NOMO-1 treated with dmso at 0.1 percent for 144 hours (cell line): ENCODE measurements around the gene CD9.
"Not testable (repeated sequence)": the region's sequence is repeated elsewhere in the genome, so short reads cannot be mapped to it uniquely, and the experiment has no call there.

Source experiments
- DNase-seq: peaks from one replicate; lab custom pipeline; 2025; ENCODE audit not compliant: unreplicated experiment; lab: John Stamatoyannopoulos, UW

CD9 gene

DNA sequence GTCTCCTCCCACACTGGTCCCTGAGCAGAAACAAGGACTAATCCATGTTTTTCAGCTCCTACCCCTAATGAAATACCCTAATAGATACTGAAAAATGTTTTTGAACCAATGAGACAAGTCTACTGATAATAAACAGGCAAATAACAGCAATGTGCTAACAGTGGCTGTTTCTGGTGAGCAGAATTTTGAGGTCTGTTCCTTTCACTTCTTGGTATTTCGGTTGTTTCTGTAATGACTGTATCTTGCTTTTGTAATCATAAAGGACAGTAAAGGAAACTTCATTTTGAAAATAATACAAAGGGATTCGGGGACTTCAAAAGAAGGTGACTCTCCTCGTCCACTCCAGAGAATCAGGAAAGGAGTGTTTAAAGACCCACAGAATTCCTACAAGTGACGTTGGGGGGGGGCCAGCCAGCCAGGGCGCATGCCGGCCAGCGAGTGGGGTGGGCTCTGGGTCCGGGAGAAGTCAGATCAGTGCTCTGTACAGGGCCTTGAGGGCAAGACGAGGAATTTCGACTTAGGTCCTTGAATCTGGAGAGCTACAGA is 1.1 kb upstream of the CD9 start:
- DNase-seq: no peak

DNA sequence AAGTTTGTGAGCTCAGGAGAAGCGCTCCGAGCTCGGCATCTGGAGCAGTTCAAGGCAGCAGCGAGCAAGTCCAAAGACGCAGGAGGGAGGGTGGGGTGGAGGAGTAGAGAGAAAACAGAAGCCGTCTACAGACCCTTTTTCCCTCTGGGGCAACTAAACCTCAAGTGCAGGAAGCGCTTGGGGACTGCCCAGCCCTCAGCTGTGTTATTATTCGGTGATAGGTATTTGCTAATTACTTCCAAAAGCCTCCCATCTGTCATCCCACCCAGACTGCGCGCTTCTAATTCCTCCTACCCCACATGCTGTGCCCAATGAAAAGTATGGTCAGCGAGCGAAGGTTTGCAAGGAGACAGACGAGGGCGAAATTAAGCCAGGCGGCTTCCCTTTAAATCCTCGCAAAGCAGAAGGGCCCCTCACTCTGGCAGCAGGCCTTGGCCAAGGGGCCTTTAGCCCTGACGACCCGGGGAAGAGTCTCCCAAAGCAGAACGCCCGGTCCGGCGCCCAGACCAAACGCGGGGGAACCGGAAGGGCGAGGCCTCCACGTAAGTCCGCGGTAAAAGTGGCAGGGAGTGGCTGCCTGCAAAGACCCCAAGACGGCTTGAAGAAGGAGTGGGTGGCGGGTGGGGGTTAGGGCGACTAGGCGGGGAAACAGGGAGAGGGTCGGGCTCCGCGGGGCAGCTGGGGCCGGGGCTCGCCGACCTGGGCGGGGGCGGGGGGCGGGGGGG is 507 bp upstream of the CD9 start:
- no peak for DNase-seq

DNA sequence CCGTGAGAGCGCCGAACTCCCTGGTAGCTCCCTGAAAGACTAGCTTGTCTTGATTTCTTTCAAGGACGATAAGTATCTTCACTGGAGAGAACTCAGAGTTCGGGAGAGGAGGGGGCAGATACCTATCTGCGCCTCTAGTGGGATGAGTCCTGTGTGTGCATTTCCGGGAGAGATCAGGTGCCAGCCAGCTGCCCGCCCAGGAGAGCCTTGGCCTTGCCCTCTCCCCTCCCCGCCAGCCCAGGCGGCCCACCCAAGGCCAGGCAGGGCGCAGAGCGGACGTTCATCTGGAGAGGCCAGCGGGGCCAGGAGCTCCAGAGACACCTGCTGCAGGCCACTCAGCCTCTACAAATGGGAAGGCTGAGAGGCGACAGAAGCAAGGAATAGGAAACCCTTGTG is 1.0 kb downstream of the CD9 start:
- DNase-seq: no peak

DNA sequence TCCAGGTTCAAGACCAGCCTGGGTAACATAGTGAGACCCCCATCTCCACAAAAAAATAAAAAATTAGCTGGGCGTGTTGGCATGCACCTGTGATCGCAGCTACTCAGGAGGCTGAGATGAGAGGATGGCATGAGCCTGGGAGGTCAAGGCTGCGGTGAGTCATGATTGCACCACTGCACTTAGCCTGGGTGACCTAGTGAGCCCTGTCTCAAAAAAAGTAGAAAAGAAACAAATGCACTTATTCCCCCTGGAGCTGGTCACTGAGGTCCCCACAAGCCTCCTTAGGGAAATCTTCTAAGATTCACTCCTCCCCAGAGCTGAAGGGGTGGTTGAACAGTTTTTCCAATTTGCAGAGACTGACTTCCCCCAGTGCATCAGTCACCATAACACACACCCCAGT is 1.6 kb downstream of the CD9 start:
- no peak for DNase-seq

DNA sequence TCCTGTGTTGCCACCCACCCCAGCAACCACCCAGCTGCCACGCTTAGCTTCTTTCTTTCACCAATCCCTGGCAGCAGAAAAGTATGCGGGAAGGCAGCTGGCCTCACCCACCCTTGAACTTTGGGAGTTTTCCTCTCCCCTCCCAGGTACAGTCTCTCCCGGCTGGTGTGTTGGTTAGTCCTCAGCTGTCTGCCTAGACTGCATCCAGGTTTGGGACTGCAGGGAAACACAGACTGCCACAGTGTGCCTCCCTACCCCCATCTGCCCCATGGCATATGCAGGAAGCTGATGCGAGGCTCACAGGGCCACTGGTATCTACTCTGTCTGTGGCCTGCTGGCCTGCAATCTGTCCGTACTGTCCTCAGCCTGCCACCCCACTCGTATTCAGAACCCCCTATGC is 2.1 kb downstream of the CD9 start:
- DNase-seq: no peak

DNA sequence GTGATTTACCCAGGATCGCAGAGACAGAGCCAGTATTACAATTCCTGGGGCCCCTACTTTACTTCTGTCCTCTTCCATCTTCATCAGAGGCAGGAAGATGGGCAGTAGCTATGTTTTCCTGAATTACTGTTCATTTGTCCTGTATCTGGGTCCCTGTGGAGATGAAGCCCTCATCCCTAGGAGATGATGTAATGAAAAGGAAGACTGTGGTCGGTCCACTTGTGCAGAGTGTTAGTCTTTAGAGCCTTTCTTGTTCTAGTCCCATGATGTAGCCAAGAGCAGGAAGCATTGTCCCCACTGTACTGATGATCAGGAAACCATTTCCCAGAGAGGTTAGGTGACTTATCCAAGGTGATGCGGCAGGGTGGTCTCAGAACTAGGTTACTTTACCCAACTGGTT is 2.6 kb downstream of the CD9 start:
- no peak for DNase-seq

DNA sequence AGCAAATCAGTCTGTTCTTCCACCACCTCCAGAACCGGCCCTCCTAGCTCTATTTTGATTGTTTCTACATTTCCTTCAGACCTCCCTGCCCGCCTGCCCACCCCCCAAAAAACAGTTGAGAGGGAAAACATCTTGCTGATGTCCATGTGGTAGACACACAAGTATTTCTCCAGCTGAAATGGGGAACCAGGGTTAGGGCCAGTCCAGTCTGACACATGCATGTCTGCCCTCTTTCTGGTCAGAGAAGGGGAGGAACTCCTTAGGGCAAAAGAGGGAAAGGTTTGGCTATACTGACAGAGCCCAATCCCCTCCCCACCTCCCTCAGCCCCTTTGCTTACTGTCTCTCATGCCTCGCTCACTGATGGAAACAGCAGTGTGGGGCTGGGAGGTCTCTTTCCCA is 3.4 kb downstream of the CD9 start:
- no peak for DNase-seq

DNA sequence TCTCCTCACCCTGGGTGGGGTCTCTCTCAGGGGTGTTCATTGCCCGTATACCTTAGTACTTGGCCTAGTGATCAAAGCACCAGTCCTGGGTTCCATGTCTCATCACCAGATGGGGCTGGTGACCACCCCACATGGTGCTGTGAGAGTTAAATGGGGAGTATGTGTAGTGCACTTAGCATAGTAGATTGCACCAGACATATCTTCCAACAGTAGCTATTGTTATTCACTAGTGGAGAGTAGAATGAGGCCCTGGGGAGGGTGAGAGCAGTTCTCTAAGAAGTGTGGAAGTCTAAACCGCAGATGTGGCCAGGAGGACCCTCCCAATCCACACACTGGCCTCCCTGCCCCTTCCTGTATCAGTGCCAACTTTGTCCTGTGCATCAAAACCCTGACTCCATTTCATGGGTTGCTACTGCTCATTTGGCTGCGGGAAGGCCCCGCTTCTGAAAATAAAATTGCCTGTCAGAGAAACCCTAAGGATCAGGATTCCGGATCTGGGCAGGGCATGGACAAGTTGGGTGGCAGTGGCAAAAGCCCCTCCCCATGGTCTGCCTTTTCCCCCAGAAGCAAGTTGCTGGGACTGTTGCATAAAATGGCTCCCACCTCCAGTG is 4.4 kb downstream of the CD9 start:
- no peak for DNase-seq

DNA sequence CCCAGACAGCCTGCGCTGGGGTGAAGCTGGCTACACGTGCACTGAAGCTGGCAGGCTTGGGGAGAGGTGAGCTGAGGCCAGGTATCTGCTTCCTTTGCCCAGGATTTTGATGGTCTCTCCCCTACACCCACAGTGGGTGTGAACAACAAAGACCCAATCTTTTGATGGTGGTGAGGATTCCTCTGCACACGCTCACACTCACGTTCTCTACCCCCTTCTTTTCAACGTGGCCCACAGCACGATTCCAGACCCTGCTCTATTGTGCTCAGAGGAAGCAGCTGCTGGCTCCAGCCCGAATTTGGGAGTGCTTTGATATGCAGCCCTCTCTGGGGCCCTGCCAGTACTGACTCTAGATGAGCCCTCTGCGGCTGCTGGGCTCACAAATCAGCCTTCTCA is 4.9 kb downstream of the CD9 start:
- DNase-seq: no peak

DNA sequence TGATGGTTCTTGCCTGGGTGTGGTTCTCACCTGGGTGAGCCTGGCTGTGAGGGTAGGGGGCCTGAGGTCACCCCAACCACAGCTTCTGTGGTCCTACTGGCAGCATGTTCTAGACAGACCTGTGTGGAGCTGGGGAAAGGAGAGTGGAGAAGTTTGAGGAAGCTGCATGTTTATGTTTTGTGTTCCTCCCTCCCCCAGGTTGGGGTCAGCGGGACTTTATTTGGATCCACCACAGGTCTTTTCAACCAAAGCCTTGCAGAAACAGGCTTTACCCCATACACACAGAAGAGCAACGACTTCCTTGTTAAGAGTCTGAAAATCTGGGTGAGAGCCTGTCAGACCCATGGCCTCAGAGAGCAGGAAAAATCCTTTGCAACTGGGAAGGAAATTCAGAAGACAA is 5.6 kb downstream of the CD9 start:
- DNase-seq: no peak

DNA sequence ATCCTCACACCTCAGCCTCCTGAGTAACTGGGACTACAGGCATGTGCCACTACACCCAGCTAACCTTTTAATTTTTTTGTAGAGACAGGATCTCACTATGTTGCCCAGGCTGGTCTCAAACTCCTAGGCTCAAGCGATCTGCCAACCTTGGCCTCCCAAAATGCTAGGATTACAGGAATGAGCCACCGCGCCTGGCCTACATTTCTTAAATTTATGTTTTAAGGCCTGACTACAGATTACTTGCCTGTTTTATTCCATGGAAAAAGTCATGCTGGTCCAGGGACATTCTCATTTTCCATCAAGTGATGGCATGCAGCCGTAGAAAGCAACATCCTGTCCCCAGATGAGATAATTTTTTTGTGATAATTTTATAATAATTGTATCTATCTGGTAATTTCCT is 6.1 kb downstream of the CD9 start:
- DNase-seq: no peak

DNA sequence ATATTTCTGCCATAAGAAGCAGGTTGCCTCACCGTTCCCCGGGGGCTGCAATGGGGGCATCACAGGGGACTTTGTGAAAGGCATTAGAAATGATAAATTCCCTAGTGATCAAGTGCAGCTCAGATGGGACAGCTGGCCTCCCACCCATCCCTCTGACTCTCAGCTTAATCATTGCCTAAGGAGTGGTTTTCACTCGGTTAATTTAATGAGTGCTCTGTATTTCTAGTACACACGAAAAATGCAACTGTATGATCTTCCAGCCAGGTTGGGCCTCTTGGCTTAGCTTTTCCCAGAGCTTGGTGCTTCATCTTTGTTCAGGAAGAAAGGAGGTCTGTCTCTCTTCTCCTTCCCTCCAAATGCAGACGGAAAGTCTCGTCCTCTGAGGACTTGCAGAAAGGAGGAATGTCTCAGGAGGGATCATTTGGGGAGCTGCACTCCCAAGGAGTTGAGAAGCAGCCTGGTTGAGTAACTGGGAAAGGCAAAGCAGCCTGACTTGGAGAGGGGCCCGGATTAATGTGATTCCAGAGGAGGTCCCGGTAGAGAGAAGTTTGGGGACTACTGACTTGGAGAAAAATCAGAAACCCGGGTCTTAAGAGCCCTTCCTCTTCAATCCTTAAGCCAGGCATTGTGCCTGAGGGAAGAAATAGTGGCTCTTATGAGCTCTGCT is 7.2 kb downstream of the CD9 start:
- DNase-seq: no peak

DNA sequence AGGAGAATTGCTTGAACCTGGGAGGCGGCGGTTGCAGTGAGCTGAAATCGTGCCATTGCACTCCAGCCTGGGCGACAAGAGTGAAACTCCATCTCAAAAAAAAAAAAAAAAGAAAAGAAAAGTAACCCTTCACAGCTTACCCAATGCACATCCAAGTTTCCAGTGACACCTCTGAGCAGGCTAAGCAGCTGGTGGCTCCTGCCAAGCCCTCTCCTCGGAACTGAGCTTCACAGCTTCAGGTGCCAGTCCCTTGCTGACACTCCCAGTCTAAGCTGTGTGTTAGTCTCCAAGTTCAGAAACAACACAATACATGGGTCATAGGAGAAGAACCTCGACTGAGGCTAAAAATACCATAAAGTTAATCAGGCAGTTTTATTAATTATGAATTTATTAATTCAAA is 7.9 kb downstream of the CD9 start:
- no peak for DNase-seq

DNA sequence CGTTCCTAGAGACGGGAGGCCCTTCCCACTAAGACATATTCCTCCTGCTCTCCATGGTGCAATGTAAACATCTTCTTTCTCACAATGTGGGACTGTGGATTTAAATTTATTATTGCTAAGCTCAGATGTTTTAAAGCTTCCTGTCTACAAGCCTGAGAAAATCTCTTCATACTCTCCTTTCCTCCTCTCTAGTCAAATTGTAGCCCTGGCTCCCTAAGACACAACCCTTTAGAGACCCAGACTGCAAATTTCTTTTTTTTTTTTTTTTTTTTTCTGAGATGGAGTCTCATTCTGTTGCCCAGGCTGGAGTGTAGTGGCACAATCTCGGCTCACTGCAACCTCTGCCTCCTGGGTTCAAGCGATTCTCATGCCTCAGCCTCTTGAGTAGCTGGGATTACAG is 9.2 kb downstream of the CD9 start:
- not testable (repeated sequence) for DNase-seq

DNA sequence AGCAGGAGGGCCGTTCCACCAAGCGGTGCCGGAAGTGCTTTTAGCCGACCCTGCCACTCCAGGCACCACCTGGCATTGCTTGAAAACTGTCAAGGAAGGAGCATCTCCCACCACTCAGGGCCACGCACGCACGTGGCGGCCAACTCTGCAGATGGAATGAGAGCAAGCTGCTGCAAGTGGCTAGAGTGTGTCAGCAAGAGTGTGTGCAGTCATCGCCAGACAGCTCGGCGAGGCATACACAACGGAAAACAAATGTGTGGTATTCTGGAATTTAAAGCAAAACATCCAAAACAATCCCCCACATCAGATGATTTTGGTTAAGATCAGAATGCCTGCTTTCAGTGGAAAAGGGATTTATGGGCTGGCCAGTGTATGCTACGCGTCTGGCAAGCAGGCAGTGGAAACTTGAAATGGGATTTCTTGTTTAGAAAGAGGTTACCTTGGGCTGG is 11.2 kb downstream of the CD9 start:
- no peak for DNase-seq

DNA sequence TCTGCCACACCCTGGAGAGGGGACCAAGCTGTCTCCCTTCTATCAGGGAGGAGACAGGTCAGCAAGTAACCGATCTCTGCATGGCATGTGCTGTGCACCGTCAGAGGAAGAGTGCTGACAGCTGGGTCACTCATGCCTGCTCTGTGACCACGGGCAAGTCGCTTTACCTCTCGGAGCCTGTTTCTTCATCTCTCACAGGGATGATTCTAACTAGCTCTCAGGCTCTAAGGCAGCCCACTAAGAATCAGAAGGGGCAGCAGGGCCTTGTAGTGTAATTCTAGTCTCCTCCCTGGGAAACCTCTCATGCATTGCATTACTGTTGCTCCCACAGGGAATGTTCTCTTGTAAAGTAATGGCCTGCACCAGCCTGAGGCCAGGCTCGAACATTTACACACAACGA is 11.9 kb downstream of the CD9 start:
- DNase-seq: no peak

DNA sequence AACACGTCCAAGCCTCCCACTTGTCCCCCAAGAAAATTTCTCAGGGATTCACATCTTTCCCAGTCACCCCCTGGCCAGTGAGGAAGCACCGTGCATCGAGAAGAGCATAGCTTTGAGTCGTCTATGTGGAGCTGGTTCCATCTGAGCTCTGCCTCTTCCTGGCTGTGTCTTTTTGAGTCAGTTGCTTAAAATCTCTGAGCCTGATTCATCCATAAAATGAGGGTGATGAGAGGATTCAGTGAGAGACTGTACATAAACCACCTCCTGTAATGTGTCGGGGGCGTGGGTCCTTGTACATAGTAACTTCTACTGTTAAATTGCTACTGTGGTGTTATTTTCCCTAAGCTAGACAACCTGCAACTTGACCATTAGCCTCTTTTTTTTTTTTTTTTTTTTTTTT is 13.8 kb downstream of the CD9 start:
- no peak for DNase-seq

DNA sequence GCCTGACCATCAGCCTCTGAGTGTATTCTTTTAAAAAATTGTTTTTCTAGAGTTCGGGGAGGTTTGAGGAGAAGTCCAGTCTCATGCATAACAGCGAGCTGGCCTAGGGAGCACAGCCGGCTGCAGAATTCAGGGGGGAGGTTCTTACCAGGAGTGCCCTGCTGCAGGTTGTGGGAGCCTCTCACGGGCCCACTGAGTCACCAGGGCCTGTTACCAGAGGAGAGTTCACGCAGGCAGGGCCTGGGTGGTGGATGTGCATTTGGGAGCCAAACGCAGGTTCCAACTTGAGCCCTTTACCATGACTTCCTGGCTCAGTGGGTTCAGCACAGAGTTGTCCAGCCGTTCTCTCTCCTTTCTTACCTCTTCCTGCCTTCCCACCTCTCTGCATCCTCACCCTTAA is 14.4 kb downstream of the CD9 start:
- DNase-seq: no peak

DNA sequence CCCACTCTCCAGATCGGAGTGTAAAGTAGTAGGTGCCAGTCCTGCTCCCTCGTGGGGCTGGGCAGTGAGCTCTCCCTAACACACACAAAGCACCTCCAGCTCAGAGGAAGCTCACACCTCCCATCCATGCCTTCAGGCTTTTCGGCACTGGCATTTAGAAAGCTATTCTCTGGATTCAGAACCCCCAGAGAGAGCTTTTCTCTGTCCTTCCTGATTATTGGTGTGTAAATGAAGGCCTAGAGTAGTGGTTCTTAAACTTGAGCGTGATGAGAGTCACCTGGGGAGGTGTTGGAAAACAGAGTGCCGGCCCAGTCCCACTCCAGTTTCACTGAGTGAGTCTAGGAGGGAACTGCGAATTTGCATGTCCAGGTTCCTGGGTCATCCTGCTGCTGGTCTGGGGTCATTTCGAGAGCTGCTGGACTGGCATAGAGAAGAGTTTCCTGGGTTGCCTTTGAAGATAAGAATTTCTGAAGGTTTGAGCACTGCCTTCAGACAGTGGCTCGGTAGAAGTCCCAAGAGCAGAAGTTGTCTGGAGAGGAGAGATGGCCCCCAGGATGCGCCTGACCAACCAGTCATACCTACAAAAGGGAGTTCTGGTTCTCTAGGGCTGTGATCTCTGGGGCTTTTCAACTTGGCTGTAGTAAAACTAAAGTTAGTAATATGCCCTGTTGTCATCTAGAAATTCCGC is 15.1 kb downstream of the CD9 start:
- DNase-seq: no peak

DNA sequence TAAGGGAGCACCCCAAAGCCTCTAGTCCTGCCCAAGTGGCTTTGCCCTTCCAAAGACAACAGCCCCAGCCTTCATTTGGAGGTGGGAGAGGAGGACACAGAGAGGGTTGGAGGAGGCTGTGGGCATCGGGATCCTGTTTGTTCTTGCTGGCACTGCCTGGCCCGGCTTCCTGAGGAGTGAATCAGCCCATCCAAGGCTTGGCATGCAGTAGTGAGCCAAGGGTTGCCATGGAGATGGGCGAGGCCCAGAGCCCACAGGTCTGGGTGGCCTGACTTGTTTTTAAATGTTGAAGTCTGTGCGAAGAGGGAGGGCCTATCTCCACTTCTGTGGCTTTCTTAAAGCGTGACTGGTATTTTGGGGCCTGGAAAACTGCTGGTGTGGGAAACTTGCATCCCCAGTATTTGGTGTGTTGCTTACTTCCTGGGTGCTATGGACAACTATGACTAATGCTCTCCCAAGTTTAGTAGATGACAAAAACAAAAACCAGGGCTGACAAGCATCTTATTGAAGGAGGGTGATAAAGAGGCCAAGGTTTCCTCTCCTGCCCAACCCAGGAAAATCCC is 15.8 kb downstream of the CD9 start:
- no peak for DNase-seq

DNA sequence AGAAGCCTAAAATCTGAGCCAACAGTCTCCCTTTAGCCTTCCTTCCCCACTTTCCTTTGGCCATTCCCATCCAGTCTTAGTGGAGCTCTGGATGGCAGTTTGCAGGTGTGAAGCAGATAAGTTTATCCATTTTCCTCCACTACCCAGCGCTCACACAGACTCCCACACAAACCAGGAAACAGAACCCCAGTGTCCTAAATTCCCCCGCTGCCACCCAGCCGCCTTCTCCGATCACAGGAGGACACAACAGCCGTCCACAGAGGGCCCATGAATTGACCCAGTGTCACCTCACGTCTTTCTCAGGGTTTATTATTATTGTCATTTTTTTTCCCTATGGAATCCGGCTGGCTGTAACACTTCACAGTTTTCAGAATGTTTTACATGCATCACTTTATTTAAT is 16.4 kb downstream of the CD9 start:
- no peak for DNase-seq
